Activated T-helper 1 cell treated with Interleukin-2 at 50 U/mL for 16 hours (primary cell): ENCODE data around the gene SLC15A3.
"Not testable (repeated sequence)": the region's sequence is repeated elsewhere in the genome, so short reads cannot be mapped to it uniquely, and the experiment has no call there.

Experiments used
- DNase-seq: peaks from one replicate; pipeline ENCODE4 v3.0.0-alpha.2; 2020; ENCODE audit warnings: low read depth

Gene SLC15A3

GRCh38 chr11:60913793-60914632, 38.0 kb downstream of the SLC15A3 start, which contains the start of gene TMEM109:
Gene TMEM109, plus strand, starts transcription at chr11:60914158. Its CDS starts 5,536 bp downstream, at chr11:60919694.
- peak; percentile 78 for DNase-seq

GRCh38 chr11:60912851-60913528, 39.0 kb downstream of the SLC15A3 start:
- no peak for DNase-seq

- no peak for DNase-seq
Measured at GRCh38 chr11:60912223-60912850, 39.6 kb downstream of the SLC15A3 start.

GRCh38 chr11:60910711-60911380, 41.1 kb downstream of the SLC15A3 start:
- DNase-seq: no peak

GRCh38 chr11:60910281-60910687, 41.7 kb downstream of the SLC15A3 start:
- DNase-seq: no peak

- DNase-seq: not testable (repeated sequence)
Measured at GRCh38 chr11:60909680-60910280, 42.2 kb downstream of the SLC15A3 start.

GRCh38 chr11:60908803-60909202, 43.2 kb downstream of the SLC15A3 start:
- no peak for DNase-seq

- peak; percentile 97 for DNase-seq
Measured at GRCh38 chr11:60906132-60906972, 45.6 kb downstream of the SLC15A3 start, which contains the start of gene PRPF19. Gene PRPF19, minus strand, starts transcription at chr11:60906585. Its CDS starts 203 bp downstream, at chr11:60906382.

GRCh38 chr11:60905551-60906113, 46.3 kb downstream of the SLC15A3 start:
- DNase-seq: no peak

GRCh38 chr11:60905047-60905446, 46.9 kb downstream of the SLC15A3 start:
- DNase-seq: no peak

- DNase-seq: no peak
Measured at GRCh38 chr11:60902625-60903024, 49.4 kb downstream of the SLC15A3 start.

- DNase-seq: no peak
Measured at GRCh38 chr11:60900673-60901404, 51.1 kb downstream of the SLC15A3 start.

GRCh38 chr11:60899977-60900376, 52.0 kb downstream of the SLC15A3 start:
- DNase-seq: no peak

- no peak for DNase-seq
Measured at GRCh38 chr11:60899046-60899936, 52.7 kb downstream of the SLC15A3 start.

- no peak for DNase-seq
Measured at GRCh38 chr11:60897496-60897895, 54.5 kb downstream of the SLC15A3 start.

- no peak for DNase-seq
Measured at GRCh38 chr11:60895687-60896086, 56.3 kb downstream of the SLC15A3 start.

- no peak for DNase-seq
Measured at GRCh38 chr11:60891103-60891741, 60.8 kb downstream of the SLC15A3 start.

- no peak for DNase-seq
Measured at GRCh38 chr11:60890696-60891095, 61.3 kb downstream of the SLC15A3 start.
